ENCODE data around the gene GREB1. TPM values are rescaled to one million over a fixed set of nuclear protein-coding genes. Genes with fewer than 3 reads are reported as not detected.

GREB1 gene
- total RNA-seq, 1 donor from 2014 or later = 2.3 TPM

DNA sequence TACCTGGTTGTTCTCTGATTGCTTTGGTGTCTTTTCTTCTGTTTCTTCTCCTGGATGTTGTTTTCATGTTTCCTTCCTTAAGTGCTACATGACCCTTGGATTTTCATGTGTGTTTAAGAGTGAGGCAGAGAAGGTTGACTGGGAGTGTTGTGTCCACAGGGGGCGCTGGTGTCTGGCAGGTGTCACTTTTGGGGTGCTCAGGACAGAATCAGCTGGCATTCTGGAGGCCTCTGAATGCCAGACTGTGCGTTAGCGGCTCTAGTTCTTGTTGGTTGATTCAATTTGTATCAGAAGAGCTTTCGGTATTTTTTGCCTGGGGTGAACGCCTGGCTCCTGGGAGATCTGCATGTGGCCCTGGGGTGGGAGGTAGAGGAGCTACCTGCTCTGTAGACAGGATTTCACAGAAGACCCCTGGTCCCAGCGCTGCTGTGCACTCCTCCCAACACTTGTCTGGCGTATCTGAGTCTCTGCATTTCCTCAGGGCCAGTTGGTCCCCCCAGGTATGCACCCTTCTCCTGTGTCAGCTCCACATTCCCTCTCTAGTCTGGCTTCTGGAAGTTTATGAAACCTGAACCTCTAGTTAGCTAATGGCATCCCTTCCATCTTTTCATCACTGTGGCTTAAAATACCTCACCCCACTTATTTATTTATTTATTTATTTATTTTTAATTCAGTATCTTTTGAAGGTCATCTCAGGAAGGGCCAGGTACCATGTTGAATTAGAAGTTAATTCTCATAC is 1.1 kb downstream of the GREB1 start:
- Histone ChIP-seq H3K36me3 (no peaks in the 10 kb centered on the region), H3K27me3 (ENCODE audit: low read depth) (peaks cover 15% of the 10 kb centered on the region), H3K27ac (no peak overlapping the region), H3K4me1 (no peaks in the 10 kb centered on the region), H3K4me3 (no peak overlapping the region), H3K9me3 (no peaks in the 10 kb centered on the region)
- DNase-seq = no peak
- intact Hi-C loops (cut with DNase I) = no loop called here
- no peak for ATAC-seq
- TF ChIP-seq, protein P1, sequence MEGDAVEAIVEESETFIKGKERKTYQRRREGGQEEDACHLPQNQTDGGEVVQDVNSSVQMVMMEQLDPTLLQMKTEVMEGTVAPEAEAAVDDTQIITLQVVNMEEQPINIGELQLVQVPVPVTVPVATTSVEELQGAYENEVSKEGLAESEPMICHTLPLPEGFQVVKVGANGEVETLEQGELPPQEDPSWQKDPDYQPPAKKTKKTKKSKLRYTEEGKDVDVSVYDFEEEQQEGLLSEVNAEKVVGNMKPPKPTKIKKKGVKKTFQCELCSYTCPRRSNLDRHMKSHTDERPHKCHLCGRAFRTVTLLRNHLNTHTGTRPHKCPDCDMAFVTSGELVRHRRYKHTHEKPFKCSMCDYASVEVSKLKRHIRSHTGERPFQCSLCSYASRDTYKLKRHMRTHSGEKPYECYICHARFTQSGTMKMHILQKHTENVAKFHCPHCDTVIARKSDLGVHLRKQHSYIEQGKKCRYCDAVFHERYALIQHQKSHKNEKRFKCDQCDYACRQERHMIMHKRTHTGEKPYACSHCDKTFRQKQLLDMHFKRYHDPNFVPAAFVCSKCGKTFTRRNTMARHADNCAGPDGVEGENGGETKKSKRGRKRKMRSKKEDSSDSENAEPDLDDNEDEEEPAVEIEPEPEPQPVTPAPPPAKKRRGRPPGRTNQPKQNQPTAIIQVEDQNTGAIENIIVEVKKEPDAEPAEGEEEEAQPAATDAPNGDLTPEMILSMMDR (IDR thresholded peaks at IDR 0.05) = no peak

- intact Hi-C loops (cut with DNase I) = no loop called here
- no peaks in the 10 kb centered on the region for H3K9me3 ChIP-seq
- no peaks in the 10 kb centered on the region for H3K4me1 ChIP-seq
- no peaks in the 10 kb centered on the region for H3K36me3 ChIP-seq
- no peak for DNase-seq
- no peak overlapping the region for H3K4me3 ChIP-seq
- H3K27ac ChIP-seq = no peak overlapping the region
- TF ChIP-seq, protein P1 (IDR thresholded peaks at IDR 0.05) = no peak
- no peak for ATAC-seq
- peaks cover 15% of the 10 kb centered on the region for H3K27me3 ChIP-seq (ENCODE audit: low read depth)
Observed at GRCh38 chr2:11535899-11536344, 2.1 kb downstream of the GREB1 start.

GRCh38 chr2:11537951-11538350 is 4.1 kb downstream of the GREB1 start:
- H3K27me3 ChIP-seq (ENCODE audit: low read depth) = peaks cover 15% of the 10 kb centered on the region
- no peak for DNase-seq
- H3K9me3 ChIP-seq = no peaks in the 10 kb centered on the region
- intact Hi-C loops (cut with DNase I) = no loop called here
- H3K36me3 ChIP-seq = no peaks in the 10 kb centered on the region
- no peak overlapping the region for H3K27ac ChIP-seq
- TF ChIP-seq, protein P1 (IDR thresholded peaks at IDR 0.05) = no peak
- no peak overlapping the region for H3K4me3 ChIP-seq
- ATAC-seq = no peak
- no peaks in the 10 kb centered on the region for H3K4me1 ChIP-seq

DNA sequence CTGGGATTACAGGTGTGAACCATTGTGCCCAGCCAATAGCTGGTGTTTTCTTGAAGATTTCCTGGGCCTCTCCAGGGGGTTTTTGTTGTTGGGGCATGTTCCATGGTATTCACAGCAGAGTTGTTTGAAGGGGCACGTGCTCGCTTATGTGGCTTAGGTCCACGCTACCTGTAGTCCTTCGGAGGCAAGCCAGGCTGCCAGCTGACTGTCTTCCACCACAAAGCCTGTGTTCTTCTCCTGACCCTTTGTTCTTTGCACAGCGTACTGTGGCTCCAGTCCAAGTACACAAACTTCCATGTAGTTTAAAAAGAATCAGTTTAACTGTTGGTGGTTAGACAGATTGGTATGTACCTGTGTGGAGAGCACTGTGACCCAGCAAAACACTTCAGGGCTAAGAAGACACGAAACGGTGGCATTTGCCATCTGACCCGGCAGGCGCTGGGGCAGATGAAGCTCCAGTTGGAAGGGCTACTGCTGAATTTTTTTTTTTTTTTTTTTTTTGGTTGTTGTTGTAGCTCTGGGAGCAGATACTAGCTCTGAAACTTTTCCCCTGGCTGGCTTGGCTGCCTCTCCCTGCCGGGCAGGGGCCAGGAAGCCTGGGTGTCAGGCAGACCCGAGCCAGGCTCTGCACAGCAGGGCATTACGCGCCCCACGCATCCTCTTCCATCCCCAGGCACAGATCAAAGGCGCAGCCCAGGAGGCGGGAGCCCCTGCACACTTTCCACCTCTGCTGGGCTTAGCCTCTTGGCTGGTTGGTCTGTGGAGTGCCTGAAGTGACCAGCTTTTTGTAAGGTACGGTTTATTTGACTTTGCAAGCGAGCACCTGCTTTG is 5.7 kb downstream of the GREB1 start:
- Histone ChIP-seq H3K27me3 (ENCODE audit: low read depth) (peaks cover 15% of the 10 kb centered on the region), H3K4me3 (no peak overlapping the region), H3K9me3 (no peaks in the 10 kb centered on the region), H3K4me1 (no peaks in the 10 kb centered on the region), H3K36me3 (no peaks in the 10 kb centered on the region), H3K27ac (no peak overlapping the region)
- ATAC-seq (peak; percentile 28 to 37), DNase-seq (no peak)
- TF ChIP-seq, protein P1 (IDR thresholded peaks at IDR 0.05) = no peak
- intact Hi-C loops (cut with DNase I) = no loop called here

DNA sequence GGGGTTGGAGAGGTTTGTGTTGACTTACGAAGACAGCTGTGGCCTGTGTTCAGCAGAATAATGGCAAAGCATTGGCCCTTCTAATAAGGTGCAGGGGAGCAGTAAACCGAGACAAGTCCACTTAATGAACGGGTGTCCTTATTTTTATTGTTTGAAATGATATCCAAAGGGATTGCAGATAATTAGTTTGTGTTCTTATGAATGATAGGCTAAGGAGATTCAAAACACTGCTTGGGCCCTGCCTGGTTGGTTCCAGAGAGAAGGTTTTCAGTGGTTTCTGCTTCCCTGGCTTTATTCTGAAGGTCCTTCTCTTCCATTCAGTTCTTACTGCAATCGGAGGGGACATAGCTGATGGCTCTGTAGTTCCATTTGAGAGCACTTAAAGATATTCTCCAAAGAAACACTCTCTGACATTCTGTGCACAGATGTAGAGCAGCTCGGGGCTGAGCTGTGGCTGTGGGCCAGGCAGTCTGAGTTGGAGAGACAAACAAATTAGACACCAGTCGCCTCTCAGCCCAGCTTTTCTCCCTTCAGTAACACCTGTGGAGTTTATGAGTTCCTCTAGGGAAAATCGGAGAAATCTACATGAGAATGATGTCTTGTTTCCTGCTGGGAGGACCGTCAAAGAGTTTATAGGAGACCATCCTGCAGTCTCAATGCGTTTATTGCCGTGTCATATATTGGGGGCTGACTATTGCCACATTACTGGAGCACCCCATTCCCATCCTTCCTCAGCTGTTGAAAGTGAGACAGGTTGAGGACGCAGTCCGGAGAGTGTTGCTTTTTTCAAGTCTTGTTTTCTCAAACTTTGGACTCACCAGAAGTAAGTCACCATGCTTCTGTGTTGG is 6.5 kb downstream of the GREB1 start:
- TF ChIP-seq, protein P1 (IDR thresholded peaks at IDR 0.05) = no peak
- Histone ChIP-seq H3K9me3 (no peaks in the 10 kb centered on the region), H3K27ac (no peak overlapping the region), H3K36me3 (no peaks in the 10 kb centered on the region), H3K27me3 (ENCODE audit: low read depth) (peaks cover 19% of the 10 kb centered on the region), H3K4me3 (no peak overlapping the region), H3K4me1 (no peaks in the 10 kb centered on the region)
- intact Hi-C loops (cut with DNase I) = no loop called here
- DNase-seq (no peak), ATAC-seq (no peak)
